Progenitor cell of endocrine pancreas (in vitro differentiated cells): Measurements from ENCODE around the gene AFF4. TPM values are rescaled to one million over a fixed set of nuclear protein-coding genes. Genes with fewer than 3 reads are reported as not detected.
"Not testable (repeated sequence)": the region's sequence is repeated elsewhere in the genome, so short reads cannot be mapped to it uniquely, and the experiment has no call there.

Source experiments
- DNase-seq: peaks from one replicate; pipeline ENCODE4 v3.0.0; 2021; ENCODE audit warnings: low spot score; ENCODE audit not compliant: unreplicated experiment
- H3K27ac Mint-ChIP-seq: 2 replicates; pipeline ENCODE4 v1.8.0; 2021; ENCODE audit warnings: mild to moderate bottlenecking, moderate library complexity, mixed read lengths
- H3K27me3 Mint-ChIP-seq: 2 replicates; pipeline ENCODE4 v1.8.0; 2021; ENCODE audit warnings: mixed read lengths
- H3K36me3 Mint-ChIP-seq: 2 replicates; pipeline ENCODE4 v1.8.0; 2022; ENCODE audit warnings: mixed read lengths; ENCODE audit not compliant: insufficient read depth
- H3K4me1 Mint-ChIP-seq: 2 replicates; pipeline ENCODE4 v1.8.0; 2021; ENCODE audit warnings: low read depth, mixed read lengths
- H3K4me3 Mint-ChIP-seq: 2 replicates; pipeline ENCODE4 v1.8.0; 2021; ENCODE audit warnings: low read depth, mild to moderate bottlenecking, moderate library complexity, mixed read lengths
- H3K9me3 Mint-ChIP-seq: 2 replicates; pipeline ENCODE4 v1.8.0; 2021; ENCODE audit warnings: low read depth, mixed read lengths
- CTCF ChIP-seq: fragments of 200-600 bp; sonication (generic); IDR thresholded peaks from one replicate; pipeline ENCODE4 v1.5.0; 2021; ENCODE audit warnings: antibody characterized with exemption, mild to moderate bottlenecking; ENCODE audit not compliant: unreplicated experiment
- total RNA-seq: library from RNA; stranded (reverse); gene quantifications from 2 replicates; pipeline ENCODE4 v1.2.1, GENCODE V29; 2021

AFF4 gene
- total RNA-seq, 1 donor from 2014 or later, result 91.8 TPM

- peaks cover 5% of the 10 kb centered on the region for H3K4me1 Mint-ChIP-seq
- H3K27me3 Mint-ChIP-seq, result no peaks in the 10 kb centered on the region
- DNase-seq, result no peak
- no peak overlapping the region for H3K4me3 Mint-ChIP-seq
- H3K27ac Mint-ChIP-seq, result no peak overlapping the region
- H3K9me3 Mint-ChIP-seq, result no peaks in the 10 kb centered on the region
- H3K36me3 Mint-ChIP-seq, result no peaks in the 10 kb centered on the region
- TF ChIP-seq CTCF, result no peak
These were observed 102.7 kb downstream of the AFF4 start for GRCh38 chr5:132860742-132861141.

- no peak overlapping the region for H3K4me3 Mint-ChIP-seq
- H3K36me3 Mint-ChIP-seq, result no peaks in the 10 kb centered on the region
- H3K4me1 Mint-ChIP-seq, result no peaks in the 10 kb centered on the region
- no peak for TF ChIP-seq CTCF
- H3K27me3 Mint-ChIP-seq, result no peaks in the 10 kb centered on the region
- H3K9me3 Mint-ChIP-seq, result no peaks in the 10 kb centered on the region
- no peak overlapping the region for H3K27ac Mint-ChIP-seq
- DNase-seq, result no peak
These were observed 103.5 kb downstream of the AFF4 start for GRCh38 chr5:132859889-132860437.

GRCh38 chr5:132856011-132856410 is 107.4 kb downstream of the AFF4 start:
- no peak overlapping the region for H3K27ac Mint-ChIP-seq
- H3K36me3 Mint-ChIP-seq, result no peaks in the 10 kb centered on the region
- no peaks in the 10 kb centered on the region for H3K9me3 Mint-ChIP-seq
- TF ChIP-seq CTCF, result no peak
- H3K4me3 Mint-ChIP-seq, result no peak overlapping the region
- DNase-seq, result no peak
- H3K27me3 Mint-ChIP-seq, result no peaks in the 10 kb centered on the region
- peaks cover 3% of the 10 kb centered on the region for H3K4me1 Mint-ChIP-seq

- H3K4me3 Mint-ChIP-seq, DNase-seq, H3K9me3 Mint-ChIP-seq, H3K27ac Mint-ChIP-seq, H3K4me1 Mint-ChIP-seq, H3K27me3 Mint-ChIP-seq, H3K36me3 Mint-ChIP-seq: not testable (repeated sequence)
These were observed 108.4 kb downstream of the AFF4 start for GRCh38 chr5:132854992-132855391.

GRCh38 chr5:132854301-132854700 is 109.1 kb downstream of the AFF4 start:
- Mint-ChIP-seq H3K4me1 (peaks cover 3% of the 10 kb centered on the region), H3K4me3 (no peak overlapping the region), H3K27me3 (no peaks in the 10 kb centered on the region), H3K9me3 (no peaks in the 10 kb centered on the region), H3K36me3 (no peaks in the 10 kb centered on the region), H3K27ac (no peak overlapping the region)
- TF ChIP-seq CTCF, result no peak
- no peak for DNase-seq

- Mint-ChIP-seq H3K36me3 (no peaks in the 10 kb centered on the region), H3K27me3 (no peaks in the 10 kb centered on the region), H3K4me1 (peaks cover 5% of the 10 kb centered on the region), H3K9me3 (no peaks in the 10 kb centered on the region), H3K27ac (no peak overlapping the region), H3K4me3 (no peak overlapping the region)
- DNase-seq, result no peak
- no peak for TF ChIP-seq CTCF
These were observed 109.6 kb downstream of the AFF4 start for GRCh38 chr5:132853790-132854189.
